ENCODE data around the gene IFT25. TPM values are rescaled to one million over a fixed set of nuclear protein-coding genes. Genes with fewer than 3 reads are reported as not detected.

IFT25 gene
- total and polyA plus RNA-seq, 2 of the 13 experiments (the other 11 are each of a cell fraction or from before 2014, with no cell fraction given): 19.7 to 48.0 TPM

GRCh38 chr1:53982034-53982762 lies 36.7 kb upstream of the IFT25 start (continued):
- TF ChIP-seq PATZ1 (CRISPR knock-in tag; IDR thresholded peaks at IDR 0.05) (peak; percentile 74), ZNF574 (CRISPR knock-in tag; IDR thresholded peaks at IDR 0.05) (0 out of 2 replicates have a peak, but pooled peaks have one; percentile 17), HNF1B (CRISPR knock-in tag; IDR thresholded peaks at IDR 0.05) (peak; percentile 66; the same call in 1 of the 2 replicates), SOX6 (IDR thresholded peaks at IDR 0.05) (no peak), SOX6 (CRISPR knock-in tag; IDR thresholded peaks at IDR 0.05) (peak; percentile 47; the same call in 1 of the 2 replicates), ZBTB26 (CRISPR knock-in tag; IDR thresholded peaks at IDR 0.05; ENCODE audit: borderline replicate concordance) (0 out of 2 replicates have a peak, but pooled peaks have one; percentile 34), KLF11 (CRISPR knock-in tag; IDR thresholded peaks at IDR 0.05) (no peak), ZMYM4 (CRISPR knock-in tag; IDR thresholded peaks at IDR 0.05) (peak; percentile 36; the same call in 1 of the 2 replicates), NAIF1 (CRISPR knock-in tag; IDR thresholded peaks at IDR 0.05; ENCODE audit: borderline replicate concordance) (0 out of 2 replicates have a peak, but pooled peaks have one; percentile 56), SMC3 (IDR thresholded peaks at IDR 0.05; ENCODE audit: low read length) (peak; percentile 5; the same call in 1 of the 2 replicates), IKZF5 (CRISPR knock-in tag; IDR thresholded peaks at IDR 0.05) (0 out of 2 replicates have a peak, but pooled peaks have one; percentile 42), ZNF331 (CRISPR knock-in tag; IDR thresholded peaks at IDR 0.05) (peak; percentile 82), ZNF710 (CRISPR knock-in tag; IDR thresholded peaks at IDR 0.05; ENCODE audit: borderline replicate concordance) (peak; percentile 46; the same call in 1 of the 2 replicates), TBX2 (CRISPR knock-in tag; IDR thresholded peaks at IDR 0.05; ENCODE audit: borderline replicate concordance) (peak; percentile 68; the same call in 1 of the 2 replicates), XRCC5 (optimal IDR thresholded peaks at IDR 0.05; ENCODE audit: low read length) (peak; percentile 54), THAP7 (CRISPR knock-in tag; IDR thresholded peaks at IDR 0.05) (0 out of 2 replicates have a peak, but pooled peaks have one; percentile 32)

All from HepG2 (cell line).